GM12865 (cell line): ENCODE data around the gene GAK.

Experiments used
- DNase-seq: peaks from one replicate; pipeline ENCODE4 v3.0.0; 2010; ENCODE audit warnings: low read depth
- H3K4me3 ChIP-seq: 2 replicates; pipeline ENCODE4 v1.5.1; 2011; ENCODE audit warnings: mild to moderate bottlenecking, low read depth, low read length, control low read depth
- TF ChIP-seq, protein P1 (sequence below): IDR thresholded peaks from 2 replicates; pipeline ENCODE4 v1.5.1; 2011; ENCODE audit warnings: low read length, control low read depth, low read depth, inconsistent platforms; ENCODE audit not compliant: insufficient read depth; ENCODE audit errors: missing control alignments

The GAK gene

DNA sequence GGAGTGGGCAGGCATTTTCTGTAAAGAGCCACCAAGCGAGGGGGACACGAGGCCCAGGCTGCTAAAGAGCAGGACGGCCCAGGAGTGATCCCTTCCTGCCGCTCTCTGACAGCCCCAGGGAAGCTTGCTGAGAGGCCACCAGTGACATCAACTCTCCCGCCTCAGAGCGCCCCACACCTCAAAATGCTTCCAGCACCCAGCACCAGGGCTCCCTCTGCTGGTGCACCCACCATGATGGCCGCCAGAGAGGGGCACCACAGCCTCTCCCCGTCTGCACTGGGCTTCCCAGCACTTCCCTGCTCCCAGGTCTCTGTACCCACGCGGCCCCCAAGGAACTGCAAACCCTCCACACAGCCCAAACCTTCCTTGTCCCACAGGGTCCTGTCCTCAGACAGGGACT, 40.4 kb downstream of the GAK start:
- TF ChIP-seq, protein P1, sequence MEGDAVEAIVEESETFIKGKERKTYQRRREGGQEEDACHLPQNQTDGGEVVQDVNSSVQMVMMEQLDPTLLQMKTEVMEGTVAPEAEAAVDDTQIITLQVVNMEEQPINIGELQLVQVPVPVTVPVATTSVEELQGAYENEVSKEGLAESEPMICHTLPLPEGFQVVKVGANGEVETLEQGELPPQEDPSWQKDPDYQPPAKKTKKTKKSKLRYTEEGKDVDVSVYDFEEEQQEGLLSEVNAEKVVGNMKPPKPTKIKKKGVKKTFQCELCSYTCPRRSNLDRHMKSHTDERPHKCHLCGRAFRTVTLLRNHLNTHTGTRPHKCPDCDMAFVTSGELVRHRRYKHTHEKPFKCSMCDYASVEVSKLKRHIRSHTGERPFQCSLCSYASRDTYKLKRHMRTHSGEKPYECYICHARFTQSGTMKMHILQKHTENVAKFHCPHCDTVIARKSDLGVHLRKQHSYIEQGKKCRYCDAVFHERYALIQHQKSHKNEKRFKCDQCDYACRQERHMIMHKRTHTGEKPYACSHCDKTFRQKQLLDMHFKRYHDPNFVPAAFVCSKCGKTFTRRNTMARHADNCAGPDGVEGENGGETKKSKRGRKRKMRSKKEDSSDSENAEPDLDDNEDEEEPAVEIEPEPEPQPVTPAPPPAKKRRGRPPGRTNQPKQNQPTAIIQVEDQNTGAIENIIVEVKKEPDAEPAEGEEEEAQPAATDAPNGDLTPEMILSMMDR = peak; percentile 18
- no peak overlapping the region for H3K4me3 ChIP-seq
- peak; percentile 18 for DNase-seq

DNA sequence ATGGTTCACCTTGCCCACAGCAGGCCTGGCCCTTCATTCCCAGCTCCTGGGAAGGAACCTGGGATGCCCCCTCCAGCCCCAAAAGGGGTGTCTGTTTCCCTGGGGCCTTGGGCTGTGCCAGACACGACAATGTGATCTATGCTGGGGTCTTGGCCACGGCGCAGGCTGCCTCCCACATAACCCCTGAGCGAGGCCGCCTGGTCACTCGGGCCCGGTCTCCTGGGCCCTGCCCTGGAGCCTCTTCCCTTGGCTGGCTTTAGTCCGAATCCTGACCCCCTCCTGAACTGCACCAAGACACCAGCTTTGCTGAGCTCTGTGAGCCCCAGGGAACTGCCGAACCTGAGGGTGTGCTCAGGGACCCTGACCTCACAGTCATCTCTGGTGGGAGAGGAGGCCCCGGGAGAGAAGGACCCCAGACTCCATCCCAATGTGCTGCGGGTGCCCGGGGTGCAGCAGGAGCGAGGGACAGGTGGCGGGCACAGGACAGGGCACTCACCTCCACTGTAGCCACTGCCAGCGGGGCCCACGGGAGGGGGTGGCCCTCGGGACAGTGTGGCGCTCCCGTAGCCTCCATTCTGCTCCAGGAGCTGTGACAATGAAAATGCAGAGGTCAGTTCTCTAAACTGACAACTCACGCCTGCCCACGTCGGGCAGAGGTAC, 42.0 kb downstream of the GAK start:
- TF ChIP-seq, protein P1 = no peak
- no peak overlapping the region for H3K4me3 ChIP-seq
- no peak for DNase-seq

DNA sequence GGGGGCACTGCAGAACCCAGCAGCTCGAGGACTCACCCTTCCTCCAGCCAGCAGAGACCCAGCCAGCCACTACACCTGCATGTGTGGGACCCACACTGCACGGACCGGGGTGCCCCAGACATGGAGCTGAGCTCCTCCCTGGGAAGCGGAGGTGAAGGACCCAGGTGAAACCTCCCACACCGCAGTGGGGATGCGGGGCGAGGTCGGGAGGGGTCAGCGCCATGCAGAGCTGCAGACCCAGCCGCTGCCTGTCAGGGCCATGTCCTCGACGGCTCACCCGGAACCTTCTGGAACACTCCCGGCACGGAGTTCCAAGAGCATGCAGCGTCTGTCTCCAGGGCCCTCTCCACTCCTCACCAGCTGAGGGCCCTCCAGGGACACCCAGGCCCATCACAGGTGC, 42.6 kb downstream of the GAK start:
- no peak for DNase-seq
- no peak overlapping the region for H3K4me3 ChIP-seq
- TF ChIP-seq, protein P1 = no peak

DNA sequence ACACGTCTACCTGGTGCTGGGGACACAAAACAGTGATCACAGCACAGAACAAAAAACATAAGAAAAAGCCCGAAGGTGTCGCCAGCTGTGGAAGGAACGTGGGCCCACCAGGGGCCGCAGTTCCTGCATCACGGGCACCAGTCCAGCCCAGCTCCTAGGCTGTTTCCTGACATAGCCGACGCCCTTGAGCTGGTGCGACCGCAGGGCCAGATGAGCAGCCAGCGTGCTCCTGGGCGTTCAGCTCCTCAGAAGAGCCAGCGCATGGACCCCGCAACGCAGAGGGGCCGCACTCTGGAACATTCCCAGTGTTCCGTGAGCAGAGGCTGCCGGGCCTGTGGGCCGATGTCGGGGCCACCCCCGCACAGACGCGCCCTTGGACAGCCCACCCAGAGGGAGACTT, 44.1 kb downstream of the GAK start:
- no peak for DNase-seq
- no peak overlapping the region for H3K4me3 ChIP-seq
- TF ChIP-seq, protein P1 = no peak

DNA sequence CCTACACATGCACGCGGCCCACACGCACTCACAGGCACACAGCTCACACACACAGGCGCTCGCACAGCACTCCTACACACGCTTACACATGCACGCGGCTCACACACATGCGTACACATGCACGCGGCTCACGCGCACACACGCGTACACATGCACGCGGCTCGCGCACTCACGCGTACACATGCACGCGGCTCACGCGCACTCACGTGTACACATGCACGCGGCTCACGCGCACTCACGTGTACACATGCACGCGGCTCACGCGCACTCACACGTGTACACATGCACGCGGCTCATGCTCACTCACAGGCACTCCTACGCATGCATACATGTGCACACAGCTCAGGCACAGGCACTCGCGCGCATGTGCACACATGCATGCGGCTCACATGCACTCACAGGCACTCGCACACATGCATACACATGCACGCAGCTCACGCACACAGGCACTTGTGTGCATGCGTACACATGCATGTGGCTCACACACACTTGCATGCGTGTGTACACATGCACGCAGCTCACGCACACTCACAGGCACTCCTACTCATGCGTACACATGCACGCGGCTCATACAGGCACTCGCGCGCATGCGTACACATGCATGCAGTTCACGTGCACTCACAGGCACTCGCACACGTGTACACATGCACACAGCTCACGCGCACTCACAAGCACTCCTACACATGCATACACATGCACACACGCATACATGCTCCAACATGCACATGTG, 44.9 kb downstream of the GAK start:
- no peak overlapping the region for H3K4me3 ChIP-seq
- TF ChIP-seq, protein P1 = no peak
- no peak for DNase-seq

DNA sequence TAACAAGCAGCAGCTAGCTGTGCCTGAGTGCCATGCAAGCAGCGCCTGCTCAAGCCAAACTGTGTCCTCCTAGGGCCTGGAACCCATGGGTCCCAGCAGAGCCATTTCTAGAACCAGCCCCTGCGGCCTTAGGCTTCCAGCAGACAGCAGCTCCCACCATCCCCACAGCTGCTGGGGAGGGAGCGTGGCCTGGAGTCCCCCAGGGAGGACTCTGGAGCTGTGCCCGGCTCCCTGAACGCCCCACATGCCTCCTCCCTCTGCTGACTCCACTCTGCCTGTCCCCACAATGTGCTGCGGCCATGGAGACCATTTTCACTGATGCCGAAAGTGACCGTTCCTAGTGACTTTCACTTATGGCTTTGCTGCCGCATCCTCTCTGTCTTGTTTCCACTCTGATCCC, 45.9 kb downstream of the GAK start:
- TF ChIP-seq, protein P1 = no peak

More for the DNA sequence above, 45.9 kb downstream of the GAK start:
- DNase-seq = no peak
- H3K4me3 ChIP-seq = no peak overlapping the region
